HG02870 (cell line): ENCODE results near the gene HS3ST3A1.

Experiments used
- ATAC-seq: cut with Tn5 transposase; IDR thresholded peaks from one replicate; pipeline ENCODE4 v1.9.1; 2021; ENCODE audit warnings: mild to moderate bottlenecking, moderate library complexity; ENCODE audit not compliant: unreplicated experiment

Gene HS3ST3A1

DNA sequence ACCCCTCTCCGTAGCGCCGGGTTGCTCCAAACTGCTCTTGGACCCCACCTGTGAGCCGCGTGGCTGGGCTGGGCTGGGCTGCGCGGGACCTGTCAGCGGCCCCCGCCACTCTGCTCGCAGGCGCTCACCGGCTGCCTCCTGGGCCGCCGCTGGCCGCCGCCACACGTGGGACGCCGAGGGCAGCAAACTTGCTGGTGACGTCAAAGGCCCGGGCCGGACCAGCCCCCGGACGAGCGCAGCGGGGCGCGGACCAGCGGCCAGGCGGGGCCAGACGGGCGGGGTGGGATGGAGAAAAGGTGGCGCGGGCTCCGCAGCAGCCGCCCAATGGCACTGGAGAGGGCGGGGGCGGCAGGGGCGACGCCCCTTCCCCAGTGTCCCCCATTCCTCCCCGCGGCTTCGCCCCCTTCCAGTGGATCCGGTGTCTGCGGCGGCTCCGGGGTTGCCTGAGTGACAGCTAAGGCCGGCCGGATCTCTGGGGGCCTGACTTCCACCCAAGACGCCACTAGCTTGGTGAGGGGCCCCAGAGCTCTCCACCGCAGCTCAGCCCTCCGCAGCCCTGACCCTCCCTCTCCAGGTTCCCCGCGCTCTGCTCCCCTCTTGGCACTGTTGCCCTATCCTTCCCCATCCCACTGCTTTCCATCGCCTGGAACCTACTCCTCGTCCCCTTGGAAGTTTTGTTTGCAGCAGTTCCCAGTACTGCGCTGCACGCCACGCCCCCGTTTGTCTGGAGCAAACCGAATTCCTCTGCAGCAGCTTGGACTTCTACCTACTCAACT lies at the start of gene HS3ST3A1:
Gene HS3ST3A1, minus strand, starts transcription at position 154 of the 776 bp plus-strand sequence. CDS start 800 bp downstream, outside the sequence.
- no peak for ATAC-seq

DNA sequence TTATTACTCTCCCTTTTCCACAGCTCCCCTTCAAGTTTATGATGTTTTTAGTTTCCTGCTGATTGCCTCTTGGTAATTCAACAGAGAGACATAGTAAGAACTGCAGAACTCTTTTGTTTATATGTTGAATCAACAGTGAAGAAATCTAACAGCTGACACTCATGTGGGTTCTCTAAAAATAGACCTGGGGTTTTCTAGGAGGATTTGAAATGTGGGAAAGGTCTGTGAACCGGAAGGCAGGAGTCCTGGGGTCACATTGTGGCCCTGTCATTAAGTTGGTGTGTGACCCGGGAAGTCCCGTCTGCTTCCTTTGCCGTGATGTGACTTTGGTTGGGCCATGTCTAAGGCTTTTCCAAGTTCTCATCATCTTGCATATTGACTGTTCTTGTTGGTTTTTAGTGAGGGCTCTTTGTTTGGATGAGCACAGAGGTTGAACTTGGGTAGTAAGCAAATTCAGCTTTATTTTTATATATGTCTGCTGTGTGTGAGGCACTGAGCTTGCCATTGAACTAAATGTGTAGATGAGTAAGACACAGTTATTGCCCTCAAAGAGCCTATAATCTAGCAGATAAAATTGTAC lies 48.5 kb upstream of the HS3ST3A1 start:
- no peak for ATAC-seq

DNA sequence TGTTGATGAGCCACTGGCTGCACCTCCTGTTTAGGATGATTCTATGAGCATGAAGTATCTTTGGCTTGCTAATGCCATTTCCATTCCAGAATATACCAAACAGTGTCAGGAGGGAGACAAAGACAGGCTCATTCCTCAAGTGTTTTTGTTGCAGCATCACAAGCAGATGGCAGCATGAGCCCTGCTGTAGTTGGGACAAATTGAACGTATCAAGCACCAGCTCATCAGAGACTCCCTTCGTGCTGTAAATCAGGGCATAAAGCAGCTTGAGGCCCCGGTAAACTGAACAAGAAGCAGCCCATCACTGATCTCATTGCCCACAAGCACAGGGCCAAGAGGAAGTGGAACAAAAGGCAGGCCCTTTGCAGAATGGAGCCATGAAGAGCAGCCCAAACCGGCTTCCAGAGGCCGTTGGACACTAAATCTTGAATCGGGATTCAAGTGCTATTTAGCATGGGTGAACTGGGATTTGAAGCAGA lies 45.9 kb upstream of the HS3ST3A1 start:
- ATAC-seq: no peak

DNA sequence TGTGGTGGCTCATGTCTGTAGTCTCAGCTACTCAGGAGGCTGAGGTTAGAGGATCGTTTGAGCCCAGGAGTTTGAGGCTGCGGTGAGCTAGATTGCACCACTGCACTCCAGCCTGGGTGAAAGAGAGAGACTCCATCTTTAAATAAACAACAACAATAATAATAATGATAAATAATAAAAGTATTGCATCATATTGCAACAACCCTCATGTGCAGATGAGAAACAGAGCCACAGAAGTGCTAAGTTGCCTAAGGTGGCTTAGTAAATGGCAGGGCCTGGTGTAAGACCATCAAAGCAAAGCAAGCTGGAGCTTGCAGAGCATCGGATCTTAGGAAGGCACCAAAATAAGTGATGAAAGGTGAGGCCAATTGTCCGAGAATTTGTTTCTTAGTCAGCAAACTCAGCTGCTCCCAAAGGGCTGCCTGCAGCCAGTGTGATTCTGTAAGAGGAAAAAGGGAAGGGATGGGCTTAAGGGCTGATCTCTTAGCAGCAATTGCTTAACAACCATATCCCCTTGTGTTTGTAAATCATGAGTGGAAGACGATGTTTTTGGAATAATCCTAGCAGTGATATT lies 45.3 kb upstream of the HS3ST3A1 start:
- ATAC-seq: no peak

DNA sequence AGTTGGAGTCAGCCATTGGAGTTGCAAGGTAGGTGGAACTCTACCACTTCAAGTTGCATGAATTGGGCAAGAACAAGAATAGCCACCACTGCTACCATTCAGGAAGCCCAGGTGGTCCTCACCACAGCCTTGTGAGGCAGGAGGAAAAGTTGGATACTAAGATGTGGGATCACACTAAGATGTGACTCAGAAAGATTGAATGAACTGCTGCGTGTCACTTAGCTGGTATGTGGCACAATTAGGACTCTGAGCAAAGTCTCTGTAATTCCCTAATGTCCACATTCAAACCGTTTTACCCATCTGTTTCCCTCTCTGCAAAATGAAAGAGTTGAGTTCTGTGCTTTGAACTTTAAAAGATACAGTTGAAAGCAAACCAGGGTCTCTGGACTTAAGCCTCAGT lies 44.7 kb upstream of the HS3ST3A1 start:
- ATAC-seq: no peak

DNA sequence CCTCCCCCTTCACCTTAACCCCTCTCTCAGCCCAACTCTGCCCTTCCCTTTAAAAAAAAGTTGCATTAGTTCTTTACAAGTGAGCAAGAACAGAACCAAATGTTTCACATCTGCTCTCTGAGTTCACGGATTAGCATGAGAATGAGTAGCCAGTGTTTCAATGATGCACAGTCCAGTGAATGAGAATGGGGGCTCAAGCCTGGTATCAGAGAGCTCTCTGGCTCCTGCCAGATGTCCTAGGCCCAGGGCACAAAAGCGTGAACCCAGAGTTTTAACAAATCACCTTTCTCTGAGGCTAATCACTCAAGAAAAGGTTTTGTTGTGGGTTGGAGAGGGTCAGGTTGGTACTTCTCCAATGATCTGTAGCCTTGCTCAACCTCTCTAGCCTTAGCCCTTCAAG lies 41.5 kb upstream of the HS3ST3A1 start:
- no peak for ATAC-seq

DNA sequence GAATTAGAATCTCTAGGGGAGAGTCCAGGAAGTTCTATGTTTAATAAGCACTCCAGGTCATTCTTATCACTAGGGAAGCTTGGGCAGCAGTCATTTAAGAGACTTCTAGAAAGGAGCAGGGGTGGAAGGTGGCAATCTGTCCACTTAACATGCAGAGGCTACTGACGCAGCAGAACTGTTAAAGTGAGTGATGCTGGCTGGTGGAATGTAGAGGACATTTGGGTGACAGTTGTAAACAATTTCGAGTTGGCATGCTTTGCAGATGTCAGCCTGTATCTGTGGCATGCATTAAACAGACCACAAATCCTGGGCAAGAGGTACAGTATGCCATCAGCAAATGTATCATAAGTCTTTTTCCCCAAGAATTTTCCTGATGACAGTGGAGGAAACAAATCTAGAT lies 40.5 kb upstream of the HS3ST3A1 start:
- no peak for ATAC-seq

DNA sequence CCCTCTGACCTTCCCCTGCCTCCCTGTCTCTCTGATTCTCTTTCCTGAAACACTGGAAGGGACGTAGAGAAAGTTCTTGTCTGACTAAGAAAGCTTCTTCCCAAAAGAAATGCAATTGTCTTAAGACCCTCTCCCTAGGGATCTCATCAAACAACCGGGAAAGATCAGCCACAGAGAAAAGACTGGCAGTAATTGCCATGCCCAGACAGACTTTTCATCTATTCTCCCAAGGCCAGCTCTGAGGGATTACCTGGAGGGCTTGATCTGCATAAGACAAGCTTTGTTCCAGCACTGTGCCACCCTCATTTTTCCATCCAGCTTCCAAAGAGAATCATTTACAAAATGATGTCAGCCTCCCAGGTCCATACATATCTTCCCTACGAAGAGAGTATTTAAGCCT lies 38.8 kb upstream of the HS3ST3A1 start:
- ATAC-seq: no peak

DNA sequence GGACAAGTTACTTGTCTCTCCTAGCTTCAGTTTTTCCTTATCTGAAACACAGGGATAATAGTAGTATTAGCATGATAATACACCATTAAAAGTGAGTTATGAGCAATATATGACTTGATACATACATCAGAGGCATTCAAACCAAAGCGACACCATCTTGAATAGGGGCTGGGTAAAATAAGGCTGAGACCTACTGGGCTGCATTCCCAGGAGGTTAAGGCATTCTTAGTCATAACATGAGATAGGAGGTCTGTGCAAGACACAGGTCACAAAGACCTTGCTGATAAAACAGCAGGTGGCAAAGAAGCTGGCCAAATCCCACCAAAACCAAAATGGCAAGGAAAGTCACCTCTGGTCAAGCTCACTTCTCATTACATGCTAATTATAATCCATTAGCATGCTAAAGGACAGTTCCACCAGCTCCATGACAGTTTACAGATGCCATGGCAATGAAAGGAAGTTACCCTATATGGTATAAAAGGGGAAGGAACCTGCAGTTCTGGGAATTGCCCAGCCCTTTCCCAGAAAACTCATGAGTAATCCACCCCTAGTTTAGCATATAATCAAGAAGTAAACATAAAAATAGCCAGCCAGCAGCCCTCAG lies 37.2 kb upstream of the HS3ST3A1 start:
- no peak for ATAC-seq

DNA sequence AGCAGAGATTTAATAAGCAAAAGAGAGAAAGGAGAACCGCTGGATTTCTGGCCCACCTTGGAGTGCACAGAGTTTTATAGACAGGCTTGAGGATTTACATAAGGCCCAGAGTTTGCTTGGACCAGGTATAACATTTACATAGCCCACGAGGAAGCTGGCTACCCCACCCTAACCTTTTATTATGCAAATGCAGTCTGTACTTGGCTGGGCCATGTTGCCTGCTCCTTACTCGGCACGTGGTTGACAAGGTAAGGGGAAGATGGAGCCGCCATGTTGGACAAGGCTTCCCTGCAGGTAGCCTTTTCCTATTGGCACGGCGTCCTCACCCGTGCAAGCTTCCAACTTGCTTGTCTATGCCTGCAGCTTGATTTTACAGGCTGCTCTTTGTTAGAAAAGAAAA lies 35.2 kb upstream of the HS3ST3A1 start:
- ATAC-seq: no peak

DNA sequence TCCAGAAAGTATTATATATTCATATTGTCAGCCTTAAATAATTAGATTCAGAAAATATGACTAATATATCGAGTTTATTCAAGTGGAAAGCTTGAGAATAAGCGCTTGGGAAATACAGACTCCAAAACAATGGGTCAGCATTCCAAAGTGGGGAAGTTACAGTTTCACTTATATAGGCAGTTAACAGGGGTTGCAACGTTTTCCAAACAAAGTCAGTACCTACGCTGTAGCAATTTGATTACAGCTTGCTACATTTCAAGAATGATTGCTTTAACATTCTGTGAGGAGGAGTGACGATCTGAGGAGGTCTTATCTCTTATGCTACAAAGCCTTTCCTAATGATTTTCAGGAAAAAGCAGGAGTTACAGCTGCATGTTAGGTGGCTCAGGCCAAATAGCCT lies 34.2 kb upstream of the HS3ST3A1 start:
- ATAC-seq: no peak

DNA sequence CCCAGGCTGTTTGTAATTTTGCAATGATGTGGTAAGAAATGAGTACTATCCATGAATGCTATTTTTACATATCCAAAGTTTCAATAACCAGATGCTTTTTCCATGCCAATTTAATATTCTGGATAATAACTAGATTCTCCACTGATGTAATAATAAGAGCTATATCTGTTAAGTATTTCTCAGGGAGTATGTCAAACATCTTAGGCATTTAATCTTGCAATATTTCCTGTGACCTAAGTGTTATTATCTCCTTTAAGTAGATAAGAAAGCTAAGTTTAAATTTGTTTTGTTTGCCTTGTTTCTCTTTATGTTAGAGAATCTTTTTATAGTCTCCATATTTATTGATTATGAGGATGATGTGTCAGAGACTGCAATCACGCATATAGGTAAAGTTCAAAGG lies 32.3 kb upstream of the HS3ST3A1 start:
- no peak for ATAC-seq

DNA sequence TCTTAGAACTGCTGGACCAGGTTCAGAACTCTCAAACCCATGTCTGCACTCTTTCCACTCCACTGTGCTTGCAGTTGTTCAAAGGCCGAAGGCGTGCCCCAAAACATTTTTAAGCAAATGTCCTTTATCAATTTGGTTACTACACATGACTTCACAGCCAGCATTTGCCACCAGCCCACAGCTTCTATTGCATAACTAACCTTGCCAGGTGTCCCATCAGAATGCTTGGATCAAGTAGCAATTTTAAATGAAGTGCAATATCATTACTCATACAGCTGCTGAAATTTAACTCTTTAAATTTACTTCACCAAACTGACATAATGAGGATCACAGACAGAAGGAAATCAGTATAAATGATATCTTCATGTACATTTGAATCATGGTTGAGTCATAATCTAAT lies 29.8 kb upstream of the HS3ST3A1 start:
- ATAC-seq: no peak

DNA sequence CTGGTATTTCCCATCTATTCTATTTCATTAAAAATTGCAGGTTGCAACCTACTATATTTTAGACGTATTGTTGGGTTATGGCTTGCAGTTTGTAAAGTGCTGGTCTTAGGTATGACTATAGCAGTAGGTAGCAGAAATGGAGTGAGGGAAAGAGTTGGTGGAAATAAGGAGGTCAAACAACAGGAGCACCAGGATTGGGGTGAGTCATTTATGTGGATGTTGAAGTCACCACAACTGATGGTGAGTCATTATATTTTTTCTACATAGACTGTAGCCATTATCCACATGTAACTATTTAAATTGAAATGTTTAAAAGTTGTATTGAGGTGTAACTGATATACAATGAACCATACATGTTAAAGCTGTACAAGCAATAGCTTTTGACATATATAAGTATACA lies 25.0 kb upstream of the HS3ST3A1 start:
- ATAC-seq: no peak

DNA sequence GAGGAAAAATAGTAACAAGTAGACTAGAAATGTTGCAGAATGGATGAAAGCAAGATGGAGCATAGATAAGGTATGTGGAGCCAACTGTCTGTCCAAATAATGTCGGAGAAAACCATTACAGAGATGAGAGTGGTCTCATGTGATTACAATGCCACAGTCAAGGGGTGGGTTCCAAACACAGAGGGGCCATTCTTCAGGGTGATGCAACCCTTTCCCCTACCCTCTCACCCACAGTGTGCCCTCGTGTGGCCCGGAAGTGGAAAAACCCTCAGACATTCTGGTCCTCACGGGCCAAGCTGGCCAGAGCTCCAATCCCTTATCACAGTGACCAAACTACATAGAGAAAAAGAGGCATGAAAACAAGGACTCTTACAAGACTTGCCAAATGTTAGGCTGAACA lies 17.7 kb upstream of the HS3ST3A1 start:
- no peak for ATAC-seq

DNA sequence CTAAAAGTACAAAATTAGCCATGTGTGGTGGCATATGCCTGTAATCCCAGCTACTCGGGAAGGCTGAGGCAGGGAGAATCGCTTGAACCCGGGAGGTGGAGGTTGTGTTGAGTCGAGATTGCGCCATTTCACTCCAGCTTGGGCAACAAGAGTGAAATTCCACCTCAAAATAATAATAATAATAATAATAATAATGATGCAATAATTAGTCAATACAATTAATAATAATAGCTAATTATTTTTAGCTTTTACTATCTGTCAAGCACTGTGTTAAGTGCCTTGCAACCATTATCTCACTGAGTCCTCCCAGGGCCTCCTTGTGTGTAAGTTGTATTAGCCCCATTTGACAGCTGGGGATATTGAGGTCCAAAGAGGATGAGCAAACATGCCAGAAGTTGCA lies 14.3 kb upstream of the HS3ST3A1 start:
- no peak for ATAC-seq

DNA sequence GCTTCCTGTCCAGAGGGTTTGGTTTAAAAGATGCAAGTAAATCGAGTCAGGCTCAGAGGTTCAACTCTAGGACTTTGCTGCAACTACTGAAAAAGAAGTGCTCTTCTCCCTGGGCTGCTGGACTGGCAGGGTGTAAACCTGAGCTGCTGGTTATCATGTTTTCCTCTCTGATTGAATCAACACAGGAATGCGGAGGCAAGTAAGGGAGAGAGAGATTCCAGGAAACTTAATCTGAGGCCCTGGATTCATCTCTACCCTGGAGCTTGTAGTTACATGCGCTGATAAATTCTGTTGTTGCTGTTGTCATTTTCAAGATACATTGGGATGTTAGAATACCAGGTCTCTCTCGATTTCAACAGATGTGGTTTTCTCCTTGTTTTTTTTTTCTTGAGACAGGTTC lies 8.2 kb upstream of the HS3ST3A1 start:
- no peak for ATAC-seq

DNA sequence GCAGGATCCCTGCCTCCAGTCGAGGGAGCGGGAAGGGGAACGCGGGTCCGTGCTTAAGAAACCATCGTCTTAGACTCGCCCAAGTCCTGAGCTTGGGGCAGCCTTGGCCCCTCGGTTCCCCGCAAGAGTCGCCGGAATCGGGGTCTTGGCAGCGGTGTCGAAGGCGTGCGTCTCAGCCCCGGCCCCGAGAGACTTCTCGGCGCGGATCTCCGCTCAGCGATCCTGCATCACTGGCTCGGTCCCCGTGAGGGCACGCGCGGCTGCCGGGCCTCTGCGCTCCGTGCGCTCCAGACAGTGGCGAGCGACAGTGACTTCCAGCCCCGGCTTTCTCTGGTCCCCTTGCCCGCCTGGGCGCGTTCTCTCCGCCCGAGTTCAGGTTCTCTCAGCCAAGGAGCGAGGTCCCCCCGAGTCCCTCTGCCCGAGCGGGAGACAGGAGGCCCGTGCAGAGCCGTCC lies 380 bp downstream of the HS3ST3A1 start:
- no peak for ATAC-seq

DNA sequence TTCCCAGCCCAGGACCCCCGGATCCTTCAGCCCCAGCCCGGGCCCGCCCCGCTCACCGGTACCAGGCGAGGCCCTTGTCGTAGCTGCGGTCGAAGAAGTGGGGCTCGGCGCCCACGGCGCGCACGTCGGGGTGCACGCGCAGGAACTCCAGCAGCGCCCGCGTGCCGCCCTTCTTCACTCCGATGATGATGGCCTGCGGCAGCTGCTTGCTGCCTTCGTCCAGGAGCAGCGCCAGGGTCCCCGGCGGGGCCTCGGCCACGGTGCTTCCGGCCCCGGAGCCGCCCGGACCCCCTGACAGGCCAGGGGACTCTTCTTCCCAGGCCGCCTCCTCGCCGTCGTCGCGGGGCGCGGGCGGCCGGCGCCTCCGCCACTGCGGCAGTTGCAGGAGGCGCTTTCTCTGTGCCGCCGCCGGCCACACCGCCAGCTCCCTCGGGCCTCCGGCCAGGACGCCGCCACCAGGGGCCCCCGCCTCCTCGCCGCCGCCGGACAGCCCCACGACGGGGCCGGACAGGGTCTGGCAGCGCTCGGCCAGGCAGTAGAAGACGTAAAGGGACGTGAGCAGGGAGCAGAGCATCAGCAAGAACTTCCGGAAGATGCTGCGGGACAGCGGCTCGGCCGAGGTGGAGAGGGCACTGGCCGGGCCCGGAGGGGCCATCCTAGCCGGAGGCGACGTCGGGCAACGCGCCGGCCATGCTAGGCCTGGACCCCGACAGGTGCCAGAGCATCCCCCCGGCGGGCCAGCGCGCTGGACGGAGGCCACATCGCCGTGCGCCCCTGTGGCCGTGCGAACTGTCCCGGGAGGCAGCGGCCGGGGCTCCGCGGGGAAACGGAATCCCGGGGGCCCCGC lies 1.0 kb downstream of the HS3ST3A1 start:
- ATAC-seq: no peak

DNA sequence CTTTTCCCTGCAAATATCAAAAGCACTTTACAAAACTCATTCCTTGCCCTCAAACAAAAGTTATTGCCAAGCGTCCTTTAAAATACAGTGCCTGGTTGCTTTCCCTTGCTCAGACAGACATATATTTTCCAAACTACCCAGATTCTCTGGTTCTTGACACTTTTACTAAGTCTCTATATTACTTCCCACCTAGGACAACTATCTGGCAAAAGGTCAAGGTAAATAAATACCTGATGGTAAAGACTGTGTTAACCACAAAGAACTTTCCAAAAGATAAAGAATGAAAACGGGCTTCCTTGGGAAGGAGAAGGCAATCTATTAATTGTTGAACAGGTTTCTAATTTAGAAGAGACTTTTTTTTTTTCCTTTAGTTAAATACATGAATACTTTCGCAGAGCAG lies 1.9 kb downstream of the HS3ST3A1 start:
- ATAC-seq: no peak

DNA sequence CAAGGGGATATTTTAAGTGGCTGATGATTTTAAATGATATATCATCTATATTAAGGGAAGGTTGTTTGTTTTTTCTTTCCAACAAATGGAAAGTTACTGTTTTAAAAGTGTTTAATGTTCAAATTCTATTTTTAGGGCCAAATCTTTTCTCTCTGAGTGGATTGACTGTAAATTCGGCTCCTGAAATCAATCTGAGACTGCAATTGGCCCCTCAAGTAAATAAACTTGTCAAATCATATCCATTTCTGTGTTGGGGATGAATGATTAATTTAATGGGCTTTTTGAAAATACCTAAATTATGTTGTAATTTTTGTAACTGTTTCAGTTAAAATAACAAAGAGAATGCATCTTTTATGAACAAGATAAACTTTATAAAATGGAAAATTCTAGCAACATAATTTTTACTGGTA lies 2.6 kb downstream of the HS3ST3A1 start:
- ATAC-seq: no peak
